SU-DHL-6 (cell line): Measurements from ENCODE around the gene BCAP31.

Experiments
- H2AFZ ChIP-seq: fragments of 200-600 bp; sonication (generic); 2 replicates; pipeline ENCODE4 v1.6.1; 2014; ENCODE audit warnings: low read depth, mild to moderate bottlenecking, moderate library complexity, mixed read lengths, antibody characterized with exemption, low read length; ENCODE audit not compliant: severe bottlenecking
- H3F3A ChIP-seq: fragments of 200-600 bp; shearing (Covaris generic); 2 replicates; pipeline ENCODE4 v1.6.0; 2016; ENCODE audit warnings: antibody characterized with exemption, mild to moderate bottlenecking; ENCODE audit not compliant: insufficient read depth
- H3K27ac ChIP-seq: fragments of 200-600 bp; sonication (generic); 2 replicates; pipeline ENCODE4 v1.5.1; 2016; ENCODE audit warnings: low read depth, mild to moderate bottlenecking, low read length, moderate library complexity, mixed read lengths
- H3K27me3 ChIP-seq: fragments of 200-600 bp; sonication (generic), shearing (Covaris generic); 2 replicates; pipeline ENCODE4 v1.6.0; 2014; ENCODE audit warnings: mild to moderate bottlenecking, low read length
- H3K36me3 ChIP-seq: fragments of 200-600 bp; sonication (generic); 2 replicates; pipeline ENCODE4 v1.6.1; 2014; ENCODE audit warnings: mild to moderate bottlenecking, low read length, mixed read lengths
- H3K4me2 ChIP-seq: fragments of 300-600, 200-600 bp; shearing (Covaris generic), sonication (generic); 2 replicates; pipeline ENCODE4 v1.6.0; 2014; ENCODE audit warnings: low read length, low read depth, mild to moderate bottlenecking; ENCODE audit not compliant: poor library complexity, severe bottlenecking
- H3K4me3 ChIP-seq: fragments of 200-600 bp; sonication (generic); 2 replicates; pipeline ENCODE4 v1.5.1; 2014; ENCODE audit warnings: antibody characterized with exemption, low read length, mild to moderate bottlenecking, mixed read lengths; ENCODE audit not compliant: insufficient read depth, poor library complexity, severe bottlenecking
- H3K79me2 ChIP-seq: fragments of 200-600 bp; sonication (generic); 2 replicates; pipeline ENCODE4 v1.6.1; 2014; ENCODE audit warnings: mild to moderate bottlenecking, low read length, moderate library complexity; ENCODE audit not compliant: insufficient read depth
- H3K9ac ChIP-seq: fragments of 200-600 bp; sonication (generic); 2 replicates; pipeline ENCODE4 v1.7.0; 2014; ENCODE audit warnings: mild to moderate bottlenecking, low read length
- H3K9me2 ChIP-seq: fragments of 200-600 bp; sonication (generic); replicated peaks from 2 replicates; pipeline ENCODE4 v1.6.1; 2014; ENCODE audit warnings: low read length; ENCODE audit not compliant: insufficient read depth
- H3K9me3 ChIP-seq: fragments of 200-600 bp; sonication (generic); 2 replicates; pipeline ENCODE4 v1.6.1; 2014; ENCODE audit warnings: low read length, mixed read lengths; ENCODE audit not compliant: insufficient read depth
- H4K20me1 ChIP-seq: fragments of 200-600 bp; sonication (generic); 2 replicates; pipeline ENCODE4 v1.6.1; 2014; ENCODE audit warnings: low read depth, mild to moderate bottlenecking, antibody characterized with exemption, low read length, moderate library complexity, mixed read lengths
- CTCF ChIP-seq: fragments of 200-600 bp; sonication (generic); IDR thresholded peaks from one replicate; pipeline ENCODE4 v1.5.1; 2017; ENCODE audit warnings: antibody characterized with exemption, mild to moderate bottlenecking, low read length, moderate library complexity; ENCODE audit not compliant: insufficient read depth, poor library complexity, severe bottlenecking
- EZH2phosphoT487 ChIP-seq: fragments of 200-600 bp; sonication (generic), shearing (Covaris generic); conservative IDR thresholded peaks from 2 replicates; pipeline ENCODE4 v1.6.1; 2018; ENCODE audit warnings: mild to moderate bottlenecking, antibody characterized with exemption, low read length, moderate library complexity, mixed read lengths

Gene BCAP31

DNA sequence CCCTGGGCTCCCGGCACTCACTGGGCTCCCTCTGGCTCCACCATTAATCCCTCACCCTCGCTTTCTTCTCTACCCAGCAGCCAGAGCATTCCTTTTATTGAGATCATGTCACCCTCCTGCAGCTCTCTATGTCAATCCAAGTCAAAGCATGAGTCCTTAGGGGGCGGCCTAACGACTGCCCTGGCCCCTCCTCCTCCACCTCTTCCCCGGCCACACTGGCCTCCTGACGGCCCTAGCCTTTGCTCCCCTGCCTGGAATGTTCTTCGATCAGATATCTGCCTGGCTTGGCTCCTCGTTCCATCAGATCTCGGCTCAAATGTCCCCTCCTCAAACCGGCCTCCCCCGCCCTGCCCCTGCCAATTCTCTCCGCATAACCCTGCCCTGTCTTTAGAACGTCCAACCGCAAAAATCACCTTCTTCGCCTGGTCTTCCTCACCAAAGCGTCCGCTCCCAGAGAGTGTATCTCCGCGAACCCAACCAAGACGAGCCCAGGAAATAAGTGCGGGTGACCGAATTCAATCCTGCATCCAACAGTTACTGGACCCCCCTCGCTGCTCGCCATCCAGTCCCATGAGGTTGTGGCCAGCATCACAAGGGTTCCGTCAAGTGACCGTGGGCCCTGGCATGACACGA lies 49.9 kb downstream of the BCAP31 start:
- Histone ChIP-seq H3K36me3 (no peaks in the 10 kb centered on the region), H3K79me2 (no peaks in the 10 kb centered on the region), H3K9me2 (no peaks in the 10 kb centered on the region), H3K9me3 (no peaks in the 10 kb centered on the region), H4K20me1 (no peaks in the 10 kb centered on the region), H3F3A (no peaks in the 10 kb centered on the region), H3K4me2 (no peak overlapping the region), H3K4me3 (no peak overlapping the region), H3K27me3 (no peaks in the 10 kb centered on the region), H3K9ac (no peak overlapping the region), H2AFZ (no peak overlapping the region), H3K27ac (no peak overlapping the region)
- TF ChIP-seq CTCF: no peak
- TF ChIP-seq EZH2phosphoT487: no peak

- no peaks in the 10 kb centered on the region for H3F3A ChIP-seq
- no peaks in the 10 kb centered on the region for H4K20me1 ChIP-seq
- no peak within 1 kb of the TSS for H3K9ac ChIP-seq
- no peak within 1 kb of the TSS for H3K4me3 ChIP-seq
- no peaks in the 10 kb centered on the region for H3K9me3 ChIP-seq
- no peak within 1 kb of the TSS for H3K4me2 ChIP-seq
- no peaks in the 10 kb centered on the region for H3K27me3 ChIP-seq
- H2AFZ ChIP-seq: no peak within 1 kb of the TSS
- H3K9me2 ChIP-seq: no peaks in the 10 kb centered on the region
- H3K36me3 ChIP-seq: no peaks in the 10 kb centered on the region
- H3K27ac ChIP-seq: no peak within 1 kb of the TSS
- TF ChIP-seq CTCF (no peak), EZH2phosphoT487 (no peak)
- H3K79me2 ChIP-seq: no peaks in the 10 kb centered on the region
Observed at GRCh38 chrX:153673428-153674218, 50.6 kb downstream of the BCAP31 start, which contains the start of gene PNCK. TSS of gene PNCK (minus strand) at chrX:153673813. CDS start at chrX:153673076, 737 bp downstream.

DNA sequence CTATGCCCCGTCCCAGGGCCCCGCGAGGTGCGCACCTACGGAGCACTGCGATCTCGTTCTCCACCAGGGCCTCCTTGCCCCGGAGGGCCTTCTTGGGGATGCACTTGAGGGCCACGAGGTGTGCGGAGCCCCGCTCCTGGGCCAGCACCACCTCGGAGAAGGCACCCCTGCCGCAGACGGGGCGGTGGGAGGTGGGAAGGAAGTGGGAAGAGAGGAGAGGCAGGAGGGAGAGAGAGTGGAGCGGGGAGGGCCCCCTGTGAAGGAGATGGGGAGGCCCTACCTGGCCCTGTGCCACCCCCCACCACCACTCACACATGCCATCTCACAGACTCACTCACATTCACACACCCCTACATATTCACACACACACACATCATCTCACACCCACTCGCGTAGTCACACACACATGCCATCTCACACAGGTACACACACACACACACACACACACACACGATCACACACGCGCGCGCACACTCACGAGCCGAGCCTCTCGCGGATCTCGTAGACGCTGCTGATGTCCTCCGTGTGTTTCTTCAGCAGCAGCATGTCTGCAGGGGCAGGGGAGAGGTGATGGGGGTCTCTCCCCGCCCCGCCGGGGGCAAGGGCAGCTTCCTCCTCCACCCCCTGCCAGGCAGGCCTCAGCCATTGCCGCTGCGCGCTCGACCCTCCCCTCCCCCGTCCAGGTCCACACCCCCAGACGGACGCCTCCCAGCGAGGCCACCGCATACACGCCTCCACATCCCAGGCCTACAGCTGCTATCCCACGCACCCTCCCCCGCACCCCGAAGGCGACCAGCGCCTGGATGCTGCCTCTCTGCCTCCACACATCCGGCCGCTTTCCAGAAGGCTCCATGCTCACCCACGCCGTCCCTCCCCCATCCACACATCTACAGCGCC lies 51.4 kb downstream of the BCAP31 start:
- Histone ChIP-seq H3K27ac (no peak overlapping the region), H3F3A (no peaks in the 10 kb centered on the region), H3K36me3 (no peaks in the 10 kb centered on the region), H3K4me3 (no peak overlapping the region), H3K9me3 (no peaks in the 10 kb centered on the region), H3K79me2 (no peaks in the 10 kb centered on the region), H3K9ac (no peak overlapping the region), H3K4me2 (no peak overlapping the region), H3K9me2 (no peaks in the 10 kb centered on the region), H2AFZ (no peak overlapping the region), H3K27me3 (no peaks in the 10 kb centered on the region), H4K20me1 (no peaks in the 10 kb centered on the region)
- no peak for TF ChIP-seq CTCF
